Spleen (tissue), 7 donors: Measurements from ENCODE around the gene HACD1.

Experiments used
- POLR2A ChIP-seq, 3 donors: fragments of 450-650 bp; IDR thresholded peaks; one replicate each; pipeline ENCODE4 v1.5.1; 2017; ENCODE audit warnings: antibody characterized with exemption in 3 of 3, mild to moderate bottlenecking in 1 of 3
- POLR2AphosphoS5 ChIP-seq, 3 donors: sonication (generic); formaldehyde crosslinking; IDR thresholded peaks; one replicate each; pipeline ENCODE4 v1.5.1; 2017; ENCODE audit warnings: antibody characterized with exemption in 3 of 3
- TF ChIP-seq, protein P1 (sequence below), 11 experiments: fragments of 200-600 bp in 7 of 11; fragments of 450-650 bp in 4 of 11; sonication (generic) in 4 of 11; IDR thresholded peaks in 8 of 11; conservative IDR thresholded peaks in 3 of 11; 1 replicate in 7 of 11; 2 replicates in 4 of 11; pipeline versions ENCODE4 v1.4.0 to v1.8.0; 2016 to 2021; ENCODE audit warnings: antibody characterized with exemption in 11 of 11, inconsistent platforms in 4 of 11, mild to moderate bottlenecking in 1 of 11
- donor health status: DM: no; HTN: no; CAD: no; lungs with moderate emphysema.
- donor health status: DM: no; HTN: no; CAD: no.
- donor health status: DM: no; HTN: no; CAD: no.

DNA sequence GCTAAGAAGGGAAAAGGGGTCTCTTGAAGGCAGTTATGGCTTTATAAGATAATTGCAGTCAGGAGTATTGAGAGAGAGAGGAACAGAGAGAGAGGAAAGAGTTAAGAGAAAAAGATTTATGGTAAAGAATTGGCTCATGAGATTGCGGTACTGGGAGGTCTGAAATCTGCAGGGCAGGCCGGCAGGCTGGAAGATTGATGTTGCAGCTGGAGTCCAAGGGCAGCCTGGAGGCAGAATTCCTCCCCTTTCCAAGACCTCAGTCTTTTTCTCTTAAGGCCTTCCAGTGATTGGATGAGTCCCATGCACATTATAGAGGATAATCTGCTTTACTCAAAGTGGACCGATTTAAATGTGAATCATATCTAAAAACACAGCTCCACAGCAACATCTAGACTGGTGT lies 68.4 kb downstream of the HACD1 start:
- TF ChIP-seq, protein P1, sequence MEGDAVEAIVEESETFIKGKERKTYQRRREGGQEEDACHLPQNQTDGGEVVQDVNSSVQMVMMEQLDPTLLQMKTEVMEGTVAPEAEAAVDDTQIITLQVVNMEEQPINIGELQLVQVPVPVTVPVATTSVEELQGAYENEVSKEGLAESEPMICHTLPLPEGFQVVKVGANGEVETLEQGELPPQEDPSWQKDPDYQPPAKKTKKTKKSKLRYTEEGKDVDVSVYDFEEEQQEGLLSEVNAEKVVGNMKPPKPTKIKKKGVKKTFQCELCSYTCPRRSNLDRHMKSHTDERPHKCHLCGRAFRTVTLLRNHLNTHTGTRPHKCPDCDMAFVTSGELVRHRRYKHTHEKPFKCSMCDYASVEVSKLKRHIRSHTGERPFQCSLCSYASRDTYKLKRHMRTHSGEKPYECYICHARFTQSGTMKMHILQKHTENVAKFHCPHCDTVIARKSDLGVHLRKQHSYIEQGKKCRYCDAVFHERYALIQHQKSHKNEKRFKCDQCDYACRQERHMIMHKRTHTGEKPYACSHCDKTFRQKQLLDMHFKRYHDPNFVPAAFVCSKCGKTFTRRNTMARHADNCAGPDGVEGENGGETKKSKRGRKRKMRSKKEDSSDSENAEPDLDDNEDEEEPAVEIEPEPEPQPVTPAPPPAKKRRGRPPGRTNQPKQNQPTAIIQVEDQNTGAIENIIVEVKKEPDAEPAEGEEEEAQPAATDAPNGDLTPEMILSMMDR (IDR thresholded peaks at IDR 0.05 in 8 of 11, conservative IDR thresholded peaks at IDR 0.05 in 3 of 11), result no peak
- TF ChIP-seq POLR2A (IDR thresholded peaks at IDR 0.05), result no peak
- no peak for TF ChIP-seq POLR2AphosphoS5 (IDR thresholded peaks at IDR 0.05)
